HepG2 (cell line): Measurements from ENCODE around the gene PALM. TPM values are rescaled to one million over a fixed set of nuclear protein-coding genes. Genes with fewer than 3 reads are reported as not detected.
A peak's percentile ranks its signal among the peaks of the same experiment; 100 is the strongest.

Source experiments
- ATAC-seq: fragments of 200-7000 bp; cut with Tn5 transposase; 3 replicates; pipeline ENCODE4 v1.9.1; 2020; ENCODE audit warnings: mild to moderate bottlenecking, moderate library complexity
- BruUV-seq: library from RNA; stranded (reverse); fragments of 400-500 nt; replicated peaks from 2 replicates; lab custom pipeline; 2021; lab: Mats Ljungman, UMichigan
- CTCF ChIA-PET: fragments of 300-600 bp; formaldehyde crosslinking; extraction: SDS; loops from one replicate; lab custom pipeline; 2021; ENCODE audit warnings: low total read pairs, inconsistent platforms, low intra/inter-chr PET ratio; lab: Yijun Ruan, JAX
- POLR2A ChIA-PET: fragments of 350-600 bp; sonication (Branson Sonifier 250); formaldehyde crosslinking; loops from one replicate; lab custom pipeline; 2020; ENCODE audit warnings: antibody characterized with exemption, inconsistent platforms; lab: Yijun Ruan, JAX
- DNase-seq: peaks from one replicate; pipeline ENCODE4 v3.0.0-alpha.2; 2015; ENCODE audit warnings: low spot score
- FAIRE-seq: peaks from 3 replicates; lab custom pipeline; 2011; peaks lifted over from hg19 to GRCh38; lab: Jason Lieb, UNC
- H2AFZ ChIP-seq: one replicate; pipeline ENCODE4 v1.6.1; 2011; ENCODE audit warnings: low read length, inconsistent platforms
- H3K27ac ChIP-seq: fragments of 300-600 bp; 3 replicates; pipeline ENCODE4 v1.8.0; 2011; ENCODE audit warnings: mixed run types, mild to moderate bottlenecking, mixed read lengths, low read length, inconsistent platforms; ENCODE audit not compliant: insufficient read depth; ENCODE audit errors: extremely low read length
- H3K27me3 ChIP-seq, 2 experiments: fragments of 200-600 bp in 1 of 2; 2 replicates in 1 of 2; 3 replicates in 1 of 2; pipeline versions ENCODE4 v1.6.0 to v1.8.0; 2011; ENCODE audit warnings: low read length in 2 of 2, mild to moderate bottlenecking in 2 of 2, moderate library complexity in 2 of 2, inconsistent platforms in 1 of 2; ENCODE audit not compliant: insufficient read depth in 2 of 2, control insufficient read depth in 1 of 2
- H3K36me3 ChIP-seq, 2 experiments: fragments of 200-600 bp in 1 of 2; replicated peaks in 1 of 2; 2 replicates in 1 of 2; 3 replicates in 1 of 2; pipeline versions ENCODE4 v1.5.1 to v1.8.0; 2011; ENCODE audit warnings: low read length in 2 of 2, inconsistent platforms in 1 of 2; ENCODE audit not compliant: insufficient read depth in 2 of 2, control insufficient read depth in 1 of 2
- H3K4me1 ChIP-seq: 2 replicates; pipeline ENCODE4 v1.5.1; 2012; ENCODE audit warnings: low read length, inconsistent platforms; ENCODE audit not compliant: insufficient read depth
- H3K4me2 ChIP-seq: 2 replicates; pipeline ENCODE4 v1.6.0; 2011; ENCODE audit warnings: low read depth, low read length, inconsistent platforms
- H3K4me3 ChIP-seq, 3 experiments: fragments of 200-600 bp in 1 of 3; sonication (generic), shearing (Covaris generic) in 1 of 3; replicated peaks in 1 of 3; 2 replicates each; pipeline ENCODE4 v1.5.1; 2011 to 2016; ENCODE audit warnings: low read length in 3 of 3, inconsistent platforms in 2 of 3, low read depth in 2 of 3, mild to moderate bottlenecking in 2 of 3, control low read depth in 1 of 3, mixed read lengths in 1 of 3; ENCODE audit not compliant: insufficient read depth in 1 of 3
- H3K79me2 ChIP-seq: one replicate; pipeline ENCODE4 v1.6.1; 2011; ENCODE audit warnings: low read length, inconsistent platforms; ENCODE audit not compliant: insufficient read depth
- H3K9ac ChIP-seq: 2 replicates; pipeline ENCODE4 v1.6.0; 2011; ENCODE audit warnings: mild to moderate bottlenecking, low read depth, low read length, inconsistent platforms; ENCODE audit not compliant: insufficient read depth
- H3K9me3 ChIP-seq: 2 replicates; pipeline ENCODE4 v1.5.1; 2012; ENCODE audit warnings: mild to moderate bottlenecking, low read length
- H4K20me1 ChIP-seq: 2 replicates; pipeline ENCODE4 v1.6.0; 2011; ENCODE audit warnings: inconsistent platforms, mild to moderate bottlenecking, low read length, moderate library complexity; ENCODE audit not compliant: insufficient read depth
- ATF4 ChIP-seq, 2 experiments: fragments of 450-650 bp in 1 of 2; sonication (generic) in 1 of 2; formaldehyde crosslinking; IDR thresholded peaks; 2 replicates each; pipeline versions ENCODE4 v1.5.0 to v1.8.0; 2020 to 2022; ENCODE audit warnings: mild to moderate bottlenecking in 1 of 2, missing genetic modification reagents in 1 of 2
- CAMTA2 ChIP-seq: sonication (generic); formaldehyde crosslinking; IDR thresholded peaks from 2 replicates; pipeline ENCODE4 v1.4.0; 2020; ENCODE audit warnings: mild to moderate bottlenecking, missing genetic modification reagents, borderline replicate concordance
- POGK ChIP-seq: sonication (generic); formaldehyde crosslinking; conservative IDR thresholded peaks from 2 replicates; pipeline ENCODE4 v1.8.0; 2022; ENCODE audit warnings: mild to moderate bottlenecking, moderate library complexity, missing genetic modification reagents
- ZFP36 ChIP-seq: fragments of 150-350 bp; IDR thresholded peaks from 2 replicates; pipeline ENCODE4 v1.6.1; 2018; ENCODE audit warnings: borderline replicate concordance, low read length, low read depth; ENCODE audit not compliant: partially characterized antibody
- ZKSCAN8 ChIP-seq: IDR thresholded peaks from 2 replicates; pipeline ENCODE4 v1.6.1; 2016; ENCODE audit warnings: borderline replicate concordance, missing genetic modification reagents, missing compliant biosample characterization
- ZSCAN22 ChIP-seq: sonication (generic); formaldehyde crosslinking; IDR thresholded peaks from 2 replicates; pipeline ENCODE4 v1.4.0; 2020; ENCODE audit warnings: mild to moderate bottlenecking, missing genetic modification reagents
- WGBS: methylation state at CpG from one replicate; pipeline ENCODE4 v1.1.6; 2017; ENCODE audit warnings: low lambda C conversion rate; 5-methylcytosine and 5-hydroxymethylcytosine counted together
- in situ Hi-C: cut with HindIII; loops from 2 replicates; pipeline ENCODE4 v1.10.0; 2017; ENCODE audit warnings: low pct_unique_long_range_greater_than_20kb; ENCODE audit not compliant: extremely low pct_ligation_motif_present
- intact Hi-C: fragments of 100-400 bp; cut with micrococcal nuclease; formaldehyde crosslinking; loops from one replicate; pipeline ENCODE4 v1.10.0; 2022; ENCODE audit not compliant: unreplicated experiment
- polyA plus RNA-seq, 8 experiments: library from polyadenylated mRNA; depleted of rRNA in 3 of 8; stranded (reverse) in 7 of 8; unstranded in 1 of 8; fragments of >200 nt; fragmentation: Illumina TruSeq in 4 of 8; extraction: Trizol in 4 of 8; gene quantifications; 2 replicates each; pipeline versions ENCODE4 v1.2.1 to v1.2.3, GENCODE V29; 2011 to 2016; ENCODE audit warnings: low read depth in 4 of 8, missing spikeins in 1 of 8, mixed read lengths in 1 of 8; ENCODE audit not compliant: insufficient read depth in 1 of 8
- total RNA-seq, 5 experiments: library from RNA; depleted of rRNA; stranded (reverse); fragments of >200 nt; fragmentation: Illumina TruSeq; extraction: Trizol; gene quantifications; 2 replicates each; pipeline ENCODE4 v1.2.3, GENCODE V29; 2016; ENCODE audit warnings: low read depth in 1 of 5

The PALM gene
- total and polyA plus RNA-seq, 2 of the 13 experiments (the other 11 are each of a cell fraction or from before 2014, with no cell fraction given): 4.0 to 9.7 TPM

GRCh38 chr19:764301-764700, 55.6 kb downstream of the PALM start:
- no peaks in the 10 kb centered on the region for H3K36me3 ChIP-seq
- CTCF ChIA-PET: no interaction called here
- no peak overlapping the region for H3K27ac ChIP-seq
- no peak overlapping the region for H3K4me2 ChIP-seq
- 0 out of 2 replicates have a peak, but pooled peaks have one; percentile 64 for TF ChIP-seq ZKSCAN8 (CRISPR knock-in tag)
- no peak for TF ChIP-seq POGK (CRISPR knock-in tag)
- no peak for TF ChIP-seq ATF4 (CRISPR knock-in tag; IDR thresholded peaks at IDR 0.05)
- TF ChIP-seq, all 625 proteins: peak for 1
- H3K79me2 ChIP-seq: no peaks in the 10 kb centered on the region
- FAIRE-seq (no peak), ATAC-seq (no peak), DNase-seq (no peak)
- H3K4me3 ChIP-seq: no peak overlapping the region
- WGBS: 92% methylated on average over 5 of the region's 12 CpGs
- H3K27me3 ChIP-seq: no peaks in the 10 kb centered on the region
- no TSS peak for BruUV-seq
- no peak overlapping the region for H3K9ac ChIP-seq
- peaks cover 17% of the 10 kb centered on the region for H3K4me1 ChIP-seq
- no peaks in the 10 kb centered on the region for H4K20me1 ChIP-seq
- intact Hi-C loops (no loop called here), in situ Hi-C loops (loop anchor here (10.0 kb wide), 2 partner anchors 90 to 220 kb away; partner anchors contain the start of genes CFD, ELANE and WDR18)
- H2AFZ ChIP-seq: no peak overlapping the region
- no peaks in the 10 kb centered on the region for H3K9me3 ChIP-seq
- POLR2A ChIA-PET: no interaction called here

- Histone ChIP-seq H3K9me3 (no peaks in the 10 kb centered on the region), H3K9ac (no peak overlapping the region), H3K4me3 (no peak overlapping the region), H3K79me2 (no peaks in the 10 kb centered on the region), H4K20me1 (no peaks in the 10 kb centered on the region), H3K27ac (no peak overlapping the region), H3K4me2 (no peak overlapping the region), H3K36me3 (no peaks in the 10 kb centered on the region), H3K27me3 (no peaks in the 10 kb centered on the region), H3K4me1 (peaks cover 17% of the 10 kb centered on the region), H2AFZ (no peak overlapping the region)
- 91% methylated on average over 3 of the region's 7 CpGs for WGBS
- ChIA-PET POLR2A (no interaction called here), CTCF (no interaction called here)
- FAIRE-seq (no peak), DNase-seq (no peak), ATAC-seq (no peak)
- intact Hi-C loops: loop anchor here (5.0 kb wide), 1 partner anchor 152 kb away; the partner anchor contains the start of gene KISS1R
- in situ Hi-C loops: loop anchor here (10.0 kb wide), 2 partner anchors 90 to 220 kb away; partner anchors contain the start of genes CFD, ELANE and WDR18
- BruUV-seq: no TSS peak
- TF ChIP-seq CAMTA2 (CRISPR knock-in tag) (no peak), ZSCAN22 (peak; percentile 99), ZFP36 (peak; percentile 85)
These were observed 56.5 kb downstream of the PALM start for GRCh38 chr19:765179-765738.
